Amygdala (tissue), 56 donors: ENCODE measurements around the gene CD44.

Source experiments
- DNase-seq, 56 donors: peaks; one replicate each; lab custom pipeline; 2025; lab: John Stamatoyannopoulos, UW

The CD44 gene

GRCh38 chr11:35233518-35233917 lies 94.5 kb downstream of the CD44 start:
- no peak for DNase-seq

- no peak for DNase-seq
These were observed 95.6 kb downstream of the CD44 start for GRCh38 chr11:35234460-35235156.

GRCh38 chr11:35235157-35235468 lies 96.1 kb downstream of the CD44 start:
- no peak for DNase-seq

GRCh38 chr11:35235498-35235897 lies 96.5 kb downstream of the CD44 start:
- DNase-seq, result no peak

- no peak for DNase-seq
These were observed 97.1 kb downstream of the CD44 start for GRCh38 chr11:35235936-35236666.

- no peak for DNase-seq
These were observed 97.7 kb downstream of the CD44 start for GRCh38 chr11:35236667-35237003.

GRCh38 chr11:35237351-35237750 lies 98.4 kb downstream of the CD44 start:
- DNase-seq, result no peak

GRCh38 chr11:35237860-35238715 lies 99.1 kb downstream of the CD44 start:
- DNase-seq, result peak in 12 of 56 donors; percentile 1 to 42 (median 17)

GRCh38 chr11:35238882-35239281 lies 99.9 kb downstream of the CD44 start:
- DNase-seq, result no peak

GRCh38 chr11:35239471-35240075 lies 100.6 kb downstream of the CD44 start:
- DNase-seq, result no peak

GRCh38 chr11:35241083-35241482 lies 102.1 kb downstream of the CD44 start:
- no peak for DNase-seq

GRCh38 chr11:35241531-35241930 lies 102.6 kb downstream of the CD44 start:
- DNase-seq, result no peak

GRCh38 chr11:35242412-35243242 lies 103.7 kb downstream of the CD44 start:
- no peak for DNase-seq

GRCh38 chr11:35243774-35244173 lies 104.8 kb downstream of the CD44 start:
- no peak for DNase-seq

- DNase-seq, result no peak
These were observed 106.1 kb downstream of the CD44 start for GRCh38 chr11:35245056-35245455.

- DNase-seq, result no peak
These were observed 106.8 kb downstream of the CD44 start for GRCh38 chr11:35245786-35246185.

GRCh38 chr11:35246745-35247144 lies 107.8 kb downstream of the CD44 start:
- no peak for DNase-seq

GRCh38 chr11:35247428-35247827 lies 108.5 kb downstream of the CD44 start:
- DNase-seq, result no peak

- DNase-seq, result no peak
These were observed 108.9 kb downstream of the CD44 start for GRCh38 chr11:35247863-35248262.
